H9 (cell line): ENCODE data around the gene SAMM50. TPM values are rescaled to one million over a fixed set of nuclear protein-coding genes. Genes with fewer than 3 reads are reported as not detected.

Experiments used
- DNase-seq: peaks from one replicate; pipeline ENCODE4 v3.0.0-alpha.2; 2017
- H2AFZ ChIP-seq: one replicate; pipeline ENCODE4 v1.6.1; 2013; ENCODE audit warnings: mild to moderate bottlenecking, low read length, control low read depth, moderate library complexity
- H2AK5ac ChIP-seq: 2 replicates; pipeline ENCODE4 v1.6.1; 2013; ENCODE audit warnings: low read length, control low read depth, mixed read lengths; ENCODE audit not compliant: insufficient read length
- H2BK120ac ChIP-seq: one replicate; pipeline ENCODE4 v1.6.1; 2013; ENCODE audit warnings: low read depth, mild to moderate bottlenecking, low read length, control low read depth, inconsistent platforms; ENCODE audit not compliant: poor library complexity, severe bottlenecking
- H2BK12ac ChIP-seq: 2 replicates; pipeline ENCODE4 v1.6.1; 2013; ENCODE audit warnings: low read length, control low read depth, mixed read lengths, low read depth; ENCODE audit not compliant: insufficient read length
- H2BK15ac ChIP-seq: 2 replicates; pipeline ENCODE4 v1.6.1; 2013; ENCODE audit warnings: low read depth, low read length, control low read depth
- H2BK20ac ChIP-seq: one replicate; pipeline ENCODE4 v1.6.1; 2013; ENCODE audit warnings: low read depth, mild to moderate bottlenecking, low read length, control low read depth, inconsistent platforms; ENCODE audit not compliant: poor library complexity, severe bottlenecking
- H2BK5ac ChIP-seq: 2 replicates; pipeline ENCODE4 v1.6.1; 2013; ENCODE audit warnings: low read length, control low read depth, mixed read lengths; ENCODE audit not compliant: insufficient read length
- H3K14ac ChIP-seq: 2 replicates; pipeline ENCODE4 v1.6.1; 2013; ENCODE audit warnings: low read length, control low read depth; ENCODE audit not compliant: insufficient read depth
- H3K18ac ChIP-seq: 2 replicates; pipeline ENCODE4 v1.6.1; 2013; ENCODE audit warnings: low read depth, mild to moderate bottlenecking, mixed read lengths, low read length, control low read depth; ENCODE audit not compliant: insufficient read length
- H3K23ac ChIP-seq: 2 replicates; pipeline ENCODE4 v1.6.1; 2013; ENCODE audit warnings: low read length, control low read depth, mixed read lengths, low read depth; ENCODE audit not compliant: insufficient read length
- H3K23me2 ChIP-seq: 2 replicates; pipeline ENCODE4 v1.6.1; 2013; ENCODE audit warnings: low read depth, mild to moderate bottlenecking, mixed read lengths, low read length, control low read depth; ENCODE audit not compliant: insufficient read length, poor library complexity, severe bottlenecking
- H3K27ac ChIP-seq: 2 replicates; pipeline ENCODE4 v1.5.1; 2013; ENCODE audit warnings: low read length, control low read depth, mixed read lengths, low read depth; ENCODE audit not compliant: insufficient read length
- H3K27me3 ChIP-seq: 2 replicates; pipeline ENCODE4 v1.6.1; 2013; ENCODE audit warnings: low read length, control low read depth, inconsistent platforms; ENCODE audit not compliant: insufficient read depth
- H3K4ac ChIP-seq: 2 replicates; pipeline ENCODE4 v1.6.1; 2013; ENCODE audit warnings: low read depth, mild to moderate bottlenecking, control low read depth, inconsistent platforms, low read length, moderate library complexity
- H3K4me1 ChIP-seq: 2 replicates; pipeline ENCODE4 v1.6.1; 2013; ENCODE audit warnings: low read length, control low read depth, inconsistent platforms; ENCODE audit not compliant: insufficient read depth
- H3K4me2 ChIP-seq: 2 replicates; pipeline ENCODE4 v1.6.1; 2013; ENCODE audit warnings: low read length, control low read depth, mixed read lengths; ENCODE audit not compliant: insufficient read length, insufficient read depth
- H3K56ac ChIP-seq: 2 replicates; pipeline ENCODE4 v1.6.1; 2013; ENCODE audit warnings: low read depth, mild to moderate bottlenecking, mixed read lengths, low read length, control low read depth; ENCODE audit not compliant: insufficient read length
- H3K79me1 ChIP-seq: 2 replicates; pipeline ENCODE4 v1.6.1; 2013; ENCODE audit warnings: low read depth, mild to moderate bottlenecking, moderate library complexity, low read length, control low read depth, inconsistent platforms; ENCODE audit not compliant: insufficient read depth, poor library complexity, severe bottlenecking
- H3K79me2 ChIP-seq: 2 replicates; pipeline ENCODE4 v1.6.1; 2013; ENCODE audit warnings: low read length, control low read depth, inconsistent platforms; ENCODE audit not compliant: insufficient read depth
- H3K9ac ChIP-seq: 2 replicates; pipeline ENCODE4 v1.6.1; 2013; ENCODE audit warnings: low read length, control low read depth, mixed read lengths; ENCODE audit not compliant: insufficient read length; ENCODE audit errors: extremely low read depth
- H3K9me3 ChIP-seq: one replicate; pipeline ENCODE4 v1.6.1; 2013; ENCODE audit warnings: low read depth, low read length, inconsistent platforms; ENCODE audit not compliant: control insufficient read depth
- H3T11ph ChIP-seq: one replicate; pipeline ENCODE4 v1.6.1; 2013; ENCODE audit warnings: mild to moderate bottlenecking, low read length, control low read depth, inconsistent platforms
- H4K20me1 ChIP-seq: one replicate; pipeline ENCODE4 v1.6.1; 2013; ENCODE audit not compliant: control insufficient read depth, insufficient read length, insufficient read depth
- H4K5ac ChIP-seq: 2 replicates; pipeline ENCODE4 v1.6.1; 2013; ENCODE audit warnings: low read depth, mild to moderate bottlenecking, mixed read lengths, low read length, control low read depth; ENCODE audit not compliant: insufficient read length
- H4K8ac ChIP-seq: replicated peaks from 2 replicates; pipeline ENCODE4 v1.6.1; 2013; ENCODE audit warnings: low read length, control low read depth, mixed read lengths, low read depth; ENCODE audit not compliant: insufficient read length
- H4K91ac ChIP-seq: 2 replicates; pipeline ENCODE4 v1.6.1; 2013; ENCODE audit warnings: low read depth, mild to moderate bottlenecking, moderate library complexity, mixed read lengths, low read length, control low read depth; ENCODE audit not compliant: insufficient read length
- H3K27ac Mint-ChIP-seq, 3 experiments: 2 replicates in 2 of 3; 3 replicates in 1 of 3; pipeline ENCODE4 v1.8.0; 2020 to 2021; ENCODE audit warnings: mixed read lengths in 3 of 3, mild to moderate bottlenecking in 1 of 3, moderate library complexity in 1 of 3
- H3K27me3 Mint-ChIP-seq: 2 replicates; pipeline ENCODE4 v1.8.0; 2021; ENCODE audit warnings: low read depth, mild to moderate bottlenecking, moderate library complexity, mixed read lengths
- H3K36me3 Mint-ChIP-seq, 3 experiments: 2 replicates in 2 of 3; 3 replicates in 1 of 3; pipeline ENCODE4 v1.8.0; 2020 to 2021; ENCODE audit warnings: low read depth in 3 of 3, mixed read lengths in 3 of 3; ENCODE audit not compliant: insufficient read depth in 1 of 3
- H3K4me1 Mint-ChIP-seq, 2 experiments: 2 replicates each; pipeline ENCODE4 v1.8.0; 2020; ENCODE audit warnings: mixed read lengths in 2 of 2
- H3K4me3 Mint-ChIP-seq, 2 experiments: 2 replicates in 1 of 2; 3 replicates in 1 of 2; pipeline ENCODE4 v1.8.0; 2020 to 2021; ENCODE audit warnings: mild to moderate bottlenecking in 2 of 2, mixed read lengths in 2 of 2, moderate library complexity in 1 of 2
- H3K9me3 Mint-ChIP-seq, 2 experiments: 2 replicates in 1 of 2; 3 replicates in 1 of 2; pipeline ENCODE4 v1.8.0; 2020; ENCODE audit warnings: mild to moderate bottlenecking in 2 of 2, mixed read lengths in 2 of 2, moderate library complexity in 1 of 2
- CTCF ChIP-seq: fragments of 200-600 bp; sonication (generic); conservative IDR thresholded peaks from 3 replicates; pipeline ENCODE4 v1.8.0; 2021; ENCODE audit warnings: antibody characterized with exemption, mild to moderate bottlenecking
- WGBS: extraction: QIAGEN DNeasy Blood & Tissue Kit; methylation state at CpG from one replicate; pipeline ENCODE4 v1.1.7; 2013; ENCODE audit warnings: missing lambda C conversion rate, low lambda C conversion rate, mixed read lengths; ENCODE audit not compliant: insufficient read length; ENCODE audit errors: extremely low coverage; 5-methylcytosine and 5-hydroxymethylcytosine counted together
- total RNA-seq: library from RNA; stranded (reverse); gene quantifications from 2 replicates; pipeline ENCODE4 v1.2.1, GENCODE V29; 2021

The SAMM50 gene
- total RNA-seq, 1 experiment from 2014 or later = 57.2 TPM

DNA sequence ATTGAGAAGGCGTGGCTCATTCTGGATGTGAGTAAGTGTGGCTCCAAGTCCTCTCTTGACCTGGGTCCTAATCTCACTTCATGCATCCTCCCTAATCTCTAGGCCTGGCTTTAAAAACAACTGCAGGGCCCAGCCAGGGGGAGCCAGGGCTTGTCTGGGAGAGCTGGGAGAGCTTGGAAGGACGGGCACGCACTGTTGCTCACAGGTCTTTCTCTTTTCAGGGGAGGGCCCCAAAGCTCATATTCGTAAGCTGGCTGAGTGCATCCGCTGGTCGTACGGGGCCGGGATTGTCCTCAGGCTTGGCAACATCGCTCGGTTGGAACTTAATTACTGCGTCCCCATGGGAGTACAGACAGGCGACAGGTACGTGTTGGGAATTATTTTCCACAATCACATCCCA, 34.8 kb downstream of the SAMM50 start:
- Histone ChIP-seq H3T11ph (no peak overlapping the region), H3K9ac (no peak overlapping the region), H3K4ac (no peak overlapping the region), H3K23me2 (no peaks in the 10 kb centered on the region), H4K20me1 (no peaks in the 10 kb centered on the region), H2BK20ac (no peak overlapping the region), H3K79me2 (no peaks in the 10 kb centered on the region), H2BK120ac (no peak overlapping the region), H2BK15ac (no peak overlapping the region), H3K9me3 (no peaks in the 10 kb centered on the region), H4K5ac (no peak overlapping the region), H3K23ac (no peak overlapping the region), H4K91ac (no peak overlapping the region), H3K4me2 (no peak overlapping the region), H3K4me1 (no peaks in the 10 kb centered on the region), H2BK5ac (no peak overlapping the region), H3K14ac (no peak overlapping the region), H2BK12ac (no peak overlapping the region), H3K27me3 (no peaks in the 10 kb centered on the region), H3K27ac (no peak overlapping the region), H3K18ac (no peak overlapping the region), H3K56ac (no peak overlapping the region), H2AFZ (no peak overlapping the region), H3K79me1 (no peaks in the 10 kb centered on the region), H4K8ac (no peak overlapping the region), H2AK5ac (no peak overlapping the region)
- no peak for TF ChIP-seq CTCF
- Mint-ChIP-seq H3K9me3 (no peaks in the 10 kb centered on the region), H3K4me1 (peaks cover 4 to 6% of the 10 kb centered on the region in 2 experiments; a peak in 3 of 4 replicates), H3K27me3 (no peaks in the 10 kb centered on the region), H3K4me3 (no peak overlapping the region), H3K27ac (no peak overlapping the region), H3K36me3 (peaks cover 14 to 87% (median 80%) of the 10 kb centered on the region in 3 experiments; a peak in 6 of 7 replicates)
- no peak for DNase-seq
- WGBS = no CpG with 5 or more reads among the region's 13 CpGs
